ENCODE data around the gene NTSR1.

NTSR1 gene

DNA sequence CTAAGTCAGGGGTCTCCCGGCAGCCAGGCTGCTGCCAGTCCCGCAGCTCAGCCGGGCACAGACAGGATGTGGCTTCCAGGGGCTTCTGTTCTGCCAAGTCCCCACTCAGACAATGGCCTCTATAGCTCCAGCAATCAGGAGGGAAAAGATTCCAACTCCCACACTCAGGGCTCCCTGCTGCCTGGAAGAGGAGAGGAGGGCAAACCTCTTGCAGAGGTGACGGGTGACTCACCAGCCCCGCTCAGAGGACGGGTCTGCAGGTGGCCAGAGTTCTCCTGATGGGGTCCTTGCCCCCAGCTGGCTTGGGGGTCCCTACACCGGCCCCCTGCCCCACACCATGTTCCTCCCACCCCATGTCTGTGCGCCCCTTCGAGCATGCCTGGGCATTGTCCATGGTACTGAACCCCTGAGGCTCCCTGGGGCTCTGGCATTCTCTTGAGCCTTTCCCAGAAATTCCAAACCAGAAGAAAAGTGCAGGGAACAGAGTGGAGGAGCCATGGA is 32.6 kb downstream of the NTSR1 start:
- DNase-seq = no peak

DNA sequence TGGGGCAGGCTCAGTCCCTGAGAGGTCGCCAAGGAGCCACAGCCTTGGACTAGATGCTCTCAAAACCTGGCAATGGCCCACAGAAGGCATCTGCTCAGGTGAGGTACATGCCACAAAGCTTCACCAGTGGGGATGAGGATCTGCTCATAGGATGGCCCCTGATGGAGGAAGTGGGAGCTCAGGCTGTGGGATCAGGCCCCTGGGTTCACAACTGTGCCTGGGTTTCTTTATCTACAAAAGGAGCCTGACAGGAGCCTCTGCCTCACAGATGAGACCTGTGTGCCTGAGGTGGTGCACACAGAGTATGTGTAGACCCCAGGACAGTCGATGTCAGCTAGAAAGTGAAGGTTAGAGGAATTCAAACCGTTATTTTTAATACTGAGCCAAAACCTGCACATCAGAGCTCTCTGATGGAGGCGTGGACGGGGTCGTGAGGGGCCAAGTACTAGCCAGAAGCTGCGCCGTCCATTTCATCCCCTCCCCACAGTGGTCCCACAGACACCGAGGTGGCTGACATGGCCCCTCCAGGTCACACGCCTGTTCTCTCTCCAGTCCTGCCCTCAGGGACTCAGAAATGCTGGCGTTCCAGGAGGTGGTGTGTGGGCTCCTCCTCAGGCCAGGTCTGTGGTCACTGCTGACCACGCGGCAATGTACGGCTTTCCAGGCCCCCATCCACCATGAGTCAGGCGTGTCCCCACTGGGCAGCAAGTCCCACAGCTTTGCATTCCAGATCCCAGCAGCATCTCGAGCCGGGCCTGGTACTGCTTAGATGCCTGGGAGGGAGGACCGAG is 33.3 kb downstream of the NTSR1 start:
- DNase-seq = no peak

DNA sequence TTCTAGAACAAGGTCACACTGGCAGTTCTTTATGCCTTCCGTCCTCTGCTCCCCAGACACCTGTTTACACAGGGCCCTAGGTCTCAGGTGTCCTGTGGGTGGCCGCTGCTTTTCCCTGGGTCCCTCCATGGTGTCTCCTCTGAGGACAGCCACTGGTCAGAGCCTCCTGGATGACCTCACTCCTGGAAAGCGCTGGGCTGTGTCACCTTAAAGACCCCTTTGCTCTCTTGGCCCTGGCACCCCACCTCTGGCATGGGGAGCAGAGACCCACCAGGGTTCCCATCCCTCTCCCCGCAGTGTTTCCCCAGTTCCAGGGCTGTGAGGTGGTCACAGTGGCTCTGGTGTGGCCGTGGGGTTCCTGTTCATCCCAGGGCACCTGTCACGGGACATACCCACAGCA is 33.9 kb downstream of the NTSR1 start:
- DNase-seq = no peak

DNA sequence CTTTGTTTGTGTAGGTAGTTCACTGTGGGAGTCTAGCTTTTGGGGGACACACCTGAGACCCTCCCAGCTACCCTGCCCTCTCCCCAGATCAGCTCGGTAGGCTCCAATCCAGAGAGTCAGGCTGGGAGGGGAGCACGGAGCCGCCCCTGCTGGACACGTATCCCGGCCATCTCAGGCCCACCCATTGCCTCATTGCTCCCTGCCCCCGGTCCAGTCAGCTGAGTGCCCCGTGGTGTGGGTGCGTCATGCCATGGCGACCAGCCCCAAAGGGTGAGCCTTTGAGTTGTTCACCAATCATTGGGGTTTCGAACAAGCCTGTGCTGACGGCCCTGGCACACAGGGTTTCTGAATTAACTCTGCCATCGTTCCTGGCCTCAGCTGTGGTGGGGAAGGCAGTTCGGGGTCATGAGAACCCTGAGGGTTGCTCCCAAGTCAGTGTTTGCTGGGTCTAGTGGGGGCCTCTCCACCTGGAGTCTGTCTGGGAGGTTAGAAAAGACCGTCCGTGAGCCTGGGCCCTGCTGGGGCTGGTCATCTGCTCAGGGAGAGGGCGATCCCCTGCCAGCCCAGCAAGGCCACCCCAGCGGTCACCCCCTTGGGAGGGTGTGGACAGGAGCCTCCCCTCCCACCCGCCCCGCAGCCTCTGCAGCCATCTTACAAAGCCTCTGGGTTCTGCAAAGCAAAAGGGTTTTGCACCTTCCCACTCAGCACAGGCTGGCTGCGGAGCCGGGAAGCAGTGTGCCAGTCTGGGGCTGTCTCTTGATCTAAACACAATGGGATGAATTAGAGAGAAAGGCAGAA is 34.5 kb downstream of the NTSR1 start:
- no peak for DNase-seq

DNA sequence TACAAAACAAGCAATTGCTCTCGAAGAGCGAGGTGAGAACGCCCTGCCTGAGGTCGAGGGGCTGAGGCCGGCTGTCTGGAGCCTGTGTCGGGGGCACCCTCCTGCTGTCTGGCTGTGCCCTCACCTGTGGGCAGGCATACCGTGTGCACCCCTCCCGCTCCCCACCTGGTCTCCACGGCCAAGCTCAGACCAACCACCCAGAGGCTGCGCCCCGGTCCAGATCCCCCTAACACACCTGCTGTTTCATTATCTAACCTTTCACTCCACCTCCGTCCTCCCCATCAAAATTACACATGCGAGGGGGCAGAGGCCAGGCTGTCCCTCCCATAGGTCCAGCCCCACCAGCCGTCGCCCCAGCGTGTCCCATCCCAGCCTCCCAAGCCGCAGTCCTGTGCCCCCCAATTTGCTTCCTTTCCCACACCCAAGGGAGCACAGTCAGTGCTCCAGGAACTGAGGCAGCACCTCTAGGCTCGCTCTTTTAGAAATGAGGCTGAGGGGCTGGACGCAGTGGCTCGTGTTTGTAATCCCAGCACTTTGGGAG is 35.2 kb downstream of the NTSR1 start:
- no peak for DNase-seq

DNA sequence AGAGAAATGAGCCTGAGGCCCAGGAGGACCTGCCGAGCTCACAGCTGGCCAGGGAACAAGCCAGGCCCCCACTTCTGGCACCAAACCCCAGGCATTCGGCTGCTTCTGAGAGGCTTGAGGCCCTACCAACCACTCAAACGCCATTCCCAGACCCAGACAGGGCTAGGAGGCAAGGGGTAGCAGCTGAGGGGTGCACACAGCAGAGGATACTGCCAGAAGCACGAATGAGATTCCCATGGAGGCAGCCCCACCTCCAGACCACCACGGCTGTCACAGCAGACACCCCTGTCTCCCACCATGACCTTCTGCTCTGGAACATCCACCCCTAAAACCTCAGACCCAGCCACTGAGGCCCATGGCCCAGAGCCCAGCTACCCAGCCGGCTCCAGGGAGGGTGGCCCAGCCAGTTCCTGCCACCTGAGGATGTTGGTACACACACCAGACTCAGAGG is 36.1 kb downstream of the NTSR1 start:
- no peak for DNase-seq

DNA sequence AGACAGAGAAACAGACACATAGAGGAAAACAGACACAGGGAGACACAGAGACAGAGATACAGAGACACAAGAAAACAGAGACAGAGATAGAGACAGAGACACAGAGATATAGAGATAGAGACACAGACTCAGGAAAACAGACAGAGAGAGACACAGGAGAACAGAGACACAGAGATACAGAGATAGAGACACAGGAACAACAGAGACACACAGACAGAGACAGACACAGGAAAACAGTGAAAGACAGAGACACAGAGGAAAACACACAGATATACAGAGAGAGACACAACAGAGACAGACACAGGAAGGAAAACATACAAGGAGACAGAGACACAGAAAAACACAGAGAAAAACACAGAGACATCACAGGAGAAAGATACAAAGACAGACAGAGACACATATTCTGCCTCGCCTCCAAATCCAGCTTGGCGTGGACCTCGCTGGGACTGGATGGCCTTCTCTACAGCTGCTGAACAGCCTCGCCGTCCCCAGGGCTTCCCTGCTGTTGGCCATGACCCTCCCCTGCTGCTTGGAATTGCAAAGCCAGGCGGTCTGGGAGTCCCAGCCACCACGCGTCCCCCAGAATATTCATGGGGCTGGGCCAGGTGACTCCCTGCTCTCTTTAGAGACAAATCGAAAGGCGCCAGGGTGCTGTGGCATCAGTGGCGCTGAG is 36.8 kb downstream of the NTSR1 start:
- DNase-seq = no peak

DNA sequence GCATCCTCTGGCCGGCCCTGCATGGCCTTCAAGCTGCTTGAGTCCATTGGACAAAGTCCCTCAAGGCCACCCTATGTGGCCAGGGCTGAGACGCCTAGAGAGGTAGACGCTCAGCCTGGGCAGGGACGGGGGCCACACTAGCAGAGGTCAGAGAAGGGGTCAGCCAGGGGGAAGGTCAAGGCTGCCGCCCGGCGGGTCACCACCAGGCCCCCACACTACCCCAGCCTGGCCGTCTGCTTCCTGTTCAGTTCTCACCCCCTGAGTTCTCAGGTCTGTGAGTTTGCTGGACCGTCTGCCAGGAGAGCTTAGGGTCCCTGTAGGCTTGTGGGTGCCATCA is 37.3 kb downstream of the NTSR1 start:
- no peak for DNase-seq

DNA sequence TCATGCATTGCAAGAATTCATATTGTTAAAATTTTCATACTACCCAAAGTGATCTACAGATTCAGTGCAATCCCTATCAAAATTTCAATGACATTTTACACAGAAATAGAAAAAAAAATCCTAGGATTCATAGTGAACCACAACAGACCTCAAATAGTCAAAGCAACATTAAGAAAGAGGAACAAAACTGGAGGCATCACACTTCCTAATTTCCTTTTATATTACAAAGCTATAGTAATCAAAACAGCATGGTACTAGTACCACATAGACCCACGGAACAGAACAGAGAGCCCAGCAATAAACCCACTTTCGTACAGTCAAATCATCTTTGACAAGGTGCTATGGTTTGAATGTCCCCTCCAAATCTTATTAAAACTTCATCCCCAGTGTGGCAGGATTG is 39.7 kb downstream of the NTSR1 start:
- no peak for DNase-seq

DNA sequence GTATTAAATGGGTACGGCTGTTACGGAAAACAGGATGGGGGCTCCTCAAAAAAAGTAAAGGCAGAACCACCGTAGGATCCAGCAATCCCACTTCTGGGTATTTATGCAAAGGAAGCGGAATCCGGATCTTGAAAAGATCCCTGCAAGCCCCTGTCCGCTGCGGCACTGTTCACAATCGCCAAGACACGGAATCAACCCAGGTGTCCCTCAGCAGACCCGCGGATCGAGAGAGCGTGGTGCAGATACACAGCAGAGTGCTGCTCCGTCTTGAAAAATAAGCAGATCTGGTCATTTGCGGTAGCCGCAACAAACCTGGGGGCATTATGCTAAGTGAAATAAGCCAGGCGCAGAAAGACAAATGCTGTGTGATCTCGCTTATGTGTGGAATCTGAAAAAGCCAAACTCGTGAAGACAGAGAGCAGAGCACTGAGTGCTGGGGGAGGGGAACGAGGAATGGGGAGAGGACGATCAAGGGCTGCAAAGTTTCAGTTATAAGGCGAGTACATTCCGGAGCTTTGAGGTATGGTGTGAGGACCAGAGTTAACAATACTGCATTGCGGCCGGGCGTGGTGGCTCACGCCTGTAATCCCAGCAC is 41.3 kb downstream of the NTSR1 start:
- no peak for DNase-seq

DNA sequence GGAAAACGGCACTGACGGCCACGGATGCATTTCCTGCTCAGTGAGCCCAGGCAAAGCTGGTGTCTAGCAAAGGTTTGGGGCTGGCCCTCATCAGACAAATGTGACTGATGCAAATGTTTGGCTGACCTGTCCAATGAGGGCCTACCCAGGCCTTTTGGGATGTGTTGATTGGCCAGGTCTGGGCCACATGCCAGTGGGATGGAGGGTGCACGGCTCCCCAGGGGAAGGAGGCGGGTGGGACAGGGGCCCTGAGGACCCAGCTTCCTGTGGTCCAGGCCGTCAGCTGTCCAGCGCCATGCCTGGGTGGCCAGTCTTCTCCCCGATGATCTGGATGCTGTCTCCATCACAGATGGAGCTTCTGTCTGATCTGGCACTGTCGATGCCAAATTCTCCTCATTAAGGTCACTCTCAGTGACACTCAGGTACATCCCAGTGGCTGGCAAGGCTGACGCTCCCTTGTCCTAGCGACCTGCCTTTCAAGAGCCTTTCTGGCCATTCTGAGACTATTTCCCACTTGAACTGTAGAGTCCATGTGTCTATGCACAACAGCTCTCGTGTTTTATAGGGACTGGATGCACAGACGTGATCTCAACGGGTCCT is 43.0 kb downstream of the NTSR1 start:
- no peak for DNase-seq

DNA sequence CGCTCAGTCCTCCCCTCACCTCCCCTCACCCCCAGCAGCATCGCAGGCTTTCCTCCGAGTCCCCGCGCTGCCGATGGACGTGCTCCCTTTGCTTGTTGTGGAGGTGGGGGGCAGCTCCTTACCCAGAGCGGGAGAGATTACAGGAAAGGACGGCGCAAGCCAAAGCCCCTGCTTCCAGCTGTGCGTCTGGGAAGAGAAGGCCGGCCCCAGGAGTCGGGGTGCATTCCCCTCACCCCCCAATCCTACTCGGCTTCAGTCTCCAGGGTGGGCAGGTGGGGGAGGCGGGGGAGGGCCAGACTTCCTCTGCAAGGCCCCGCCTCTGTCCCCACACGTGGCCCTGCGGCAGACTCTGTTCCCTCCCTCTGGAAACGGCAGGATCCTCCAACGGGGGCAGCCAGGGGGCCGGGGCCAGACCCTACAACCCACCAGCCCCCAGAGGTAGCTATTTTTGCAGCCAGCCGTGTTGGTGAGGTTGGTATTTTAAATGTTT is 43.6 kb downstream of the NTSR1 start:
- no peak for DNase-seq

DNA sequence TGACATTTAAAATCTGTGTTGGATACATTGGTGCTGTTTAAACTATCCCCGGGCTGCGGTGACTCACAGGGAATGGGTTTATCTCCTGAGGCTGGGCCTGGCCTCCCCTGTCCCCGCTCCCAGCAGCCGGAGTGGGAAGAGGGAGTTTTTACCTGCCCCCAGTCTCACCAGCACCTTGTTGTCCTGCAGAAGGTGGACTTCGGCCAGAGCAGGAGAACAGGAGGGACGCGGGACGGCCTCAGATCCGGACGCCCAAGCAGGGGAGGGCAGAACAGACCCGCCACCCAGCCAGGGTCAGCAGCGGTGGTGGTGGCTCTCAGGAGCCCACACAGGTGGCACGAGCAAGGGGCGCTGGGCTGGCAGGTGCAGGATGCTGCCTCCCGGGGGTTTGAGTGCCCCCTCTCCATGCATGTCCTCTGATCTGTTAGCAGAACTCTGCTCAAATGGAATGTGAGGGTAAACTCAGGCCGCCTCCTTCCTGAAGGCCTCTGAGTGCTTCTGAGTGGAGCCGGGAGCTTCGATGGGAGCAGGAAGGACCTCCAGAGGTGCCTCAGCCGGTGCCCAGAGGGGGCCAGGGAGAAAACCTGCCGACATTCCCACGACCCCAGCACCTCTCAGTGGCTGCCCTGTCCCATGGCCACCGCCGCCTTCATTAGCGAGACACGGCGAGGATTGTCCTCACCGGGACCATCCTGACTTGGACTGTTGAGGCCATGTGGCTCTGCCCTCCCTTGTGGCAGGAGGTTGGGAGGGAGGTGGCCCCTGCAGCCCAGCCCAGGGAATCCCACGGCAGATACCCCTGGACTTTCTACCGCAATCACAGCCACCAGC is 44.2 kb downstream of the NTSR1 start:
- no peak for DNase-seq

DNA sequence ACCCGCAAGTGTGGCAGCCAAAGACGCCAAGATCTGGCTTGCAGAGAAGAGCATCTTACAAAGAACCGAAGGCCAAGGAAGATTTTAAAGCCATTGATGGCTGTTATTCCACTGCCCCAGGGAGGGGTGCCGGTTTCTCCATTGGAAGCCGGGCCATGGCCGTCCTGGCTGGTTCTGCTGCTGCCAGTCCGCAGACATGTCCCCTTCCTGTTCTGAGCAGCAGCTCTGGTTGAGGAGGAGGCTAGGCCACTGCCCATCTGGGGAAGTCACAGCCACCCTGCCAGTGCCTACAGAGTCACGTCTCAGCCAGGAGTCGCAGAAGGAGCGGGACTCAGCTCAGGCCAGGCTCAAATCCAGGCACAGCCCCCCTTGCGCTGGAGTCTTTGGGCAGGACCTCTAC is 45.0 kb downstream of the NTSR1 start:
- DNase-seq = no peak

DNA sequence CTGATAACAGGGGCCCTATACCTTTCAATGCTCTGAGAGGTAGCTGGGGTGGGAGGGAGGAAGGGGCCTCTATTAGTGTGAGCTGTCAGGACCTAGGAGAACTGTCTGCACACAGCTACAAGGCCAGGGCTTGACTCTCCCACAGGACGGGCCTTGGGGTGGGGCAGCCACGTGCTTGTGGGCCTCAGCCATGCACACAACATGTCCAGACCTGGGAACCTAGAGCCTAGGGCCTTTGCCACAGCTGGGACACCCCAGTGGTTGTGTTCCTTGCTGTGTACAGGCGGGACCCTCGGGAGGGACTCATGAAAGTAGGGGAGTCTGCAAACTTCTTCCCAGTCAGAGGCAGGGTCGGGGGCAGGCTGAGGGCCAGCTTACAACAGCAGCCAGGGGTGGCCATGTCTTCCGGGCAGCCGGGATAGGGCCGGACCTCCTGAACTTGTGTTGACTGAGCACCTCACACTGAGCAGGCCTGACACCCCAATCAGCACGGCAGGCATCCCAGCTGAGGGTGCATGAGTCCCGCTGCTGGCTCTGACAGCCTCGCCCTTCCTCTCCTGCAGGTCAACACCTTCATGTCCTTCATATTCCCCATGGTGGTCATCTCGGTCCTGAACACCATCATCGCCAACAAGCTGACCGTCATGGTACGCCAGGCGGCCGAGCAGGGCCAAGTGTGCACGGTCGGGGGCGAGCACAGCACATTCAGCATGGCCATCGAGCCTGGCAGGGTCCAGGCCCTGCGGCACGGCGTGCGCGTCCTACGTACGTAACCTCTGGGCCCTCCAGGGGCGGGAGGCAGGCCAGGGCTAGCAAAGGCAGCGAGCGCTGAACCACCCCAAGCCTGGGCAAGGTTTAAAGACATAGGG is 45.7 kb downstream of the NTSR1 start:
- no peak for DNase-seq

DNA sequence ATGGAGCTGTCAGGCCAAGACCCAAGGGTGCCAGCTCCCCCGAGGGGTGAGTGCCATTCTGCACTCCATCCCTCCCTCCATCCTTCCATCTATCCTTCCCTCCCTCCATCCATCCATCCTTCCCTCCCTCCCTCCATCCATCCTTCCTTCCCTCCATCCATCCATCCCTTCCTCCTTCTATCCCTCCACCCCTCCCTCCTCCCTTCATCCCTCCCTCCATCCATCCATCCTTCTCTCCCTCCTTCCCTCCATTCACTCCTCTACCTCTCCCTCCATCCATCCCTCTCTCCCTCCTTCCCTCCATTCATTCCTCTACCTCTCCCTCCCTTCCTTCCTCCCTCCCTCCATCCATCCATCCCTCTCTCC is 46.3 kb downstream of the NTSR1 start:
- no peak for DNase-seq

DNA sequence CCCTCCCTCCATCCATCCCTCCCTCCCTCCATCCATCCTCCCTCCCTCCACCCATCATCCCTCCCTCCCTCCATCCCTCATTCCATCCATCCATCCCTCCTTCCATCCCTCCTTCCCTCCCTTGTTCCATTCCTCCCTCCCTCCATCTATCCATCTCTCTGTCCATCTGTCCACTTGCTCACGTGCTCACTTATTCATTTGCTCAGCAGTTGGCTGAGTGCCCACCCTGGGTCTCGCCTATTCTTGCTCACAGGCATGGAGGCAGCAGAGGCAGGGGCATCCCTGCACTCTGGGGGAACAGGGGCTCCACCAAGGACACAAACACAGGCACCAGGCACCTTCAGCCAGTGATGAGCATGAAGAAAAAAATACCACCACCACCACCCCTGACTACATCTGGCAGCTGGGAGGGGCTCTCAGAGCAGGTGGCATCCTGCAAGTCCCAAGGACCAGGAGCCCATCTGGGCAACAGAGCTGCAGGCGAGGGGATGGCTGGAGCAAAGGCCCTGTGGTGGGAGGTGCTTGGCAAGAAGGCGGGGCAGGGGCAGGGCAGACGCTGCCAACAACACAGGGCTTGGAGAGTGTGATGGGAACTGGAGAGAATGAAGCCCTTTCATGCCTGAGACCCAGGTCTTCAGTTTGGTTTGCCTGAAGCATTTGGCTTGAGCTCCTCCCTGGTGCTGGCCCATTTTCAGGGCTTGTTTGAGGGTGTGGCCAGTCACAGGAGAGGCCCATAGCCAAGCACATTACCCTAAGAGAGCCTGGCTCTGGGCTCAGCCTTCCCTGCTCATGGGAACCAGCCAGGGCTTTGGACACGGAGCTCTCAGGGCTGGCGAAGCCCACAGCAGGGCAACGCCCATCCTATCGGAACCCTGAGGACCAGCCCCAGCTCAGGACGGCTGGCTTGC is 47.4 kb downstream of the NTSR1 start:
- DNase-seq = no peak

DNA sequence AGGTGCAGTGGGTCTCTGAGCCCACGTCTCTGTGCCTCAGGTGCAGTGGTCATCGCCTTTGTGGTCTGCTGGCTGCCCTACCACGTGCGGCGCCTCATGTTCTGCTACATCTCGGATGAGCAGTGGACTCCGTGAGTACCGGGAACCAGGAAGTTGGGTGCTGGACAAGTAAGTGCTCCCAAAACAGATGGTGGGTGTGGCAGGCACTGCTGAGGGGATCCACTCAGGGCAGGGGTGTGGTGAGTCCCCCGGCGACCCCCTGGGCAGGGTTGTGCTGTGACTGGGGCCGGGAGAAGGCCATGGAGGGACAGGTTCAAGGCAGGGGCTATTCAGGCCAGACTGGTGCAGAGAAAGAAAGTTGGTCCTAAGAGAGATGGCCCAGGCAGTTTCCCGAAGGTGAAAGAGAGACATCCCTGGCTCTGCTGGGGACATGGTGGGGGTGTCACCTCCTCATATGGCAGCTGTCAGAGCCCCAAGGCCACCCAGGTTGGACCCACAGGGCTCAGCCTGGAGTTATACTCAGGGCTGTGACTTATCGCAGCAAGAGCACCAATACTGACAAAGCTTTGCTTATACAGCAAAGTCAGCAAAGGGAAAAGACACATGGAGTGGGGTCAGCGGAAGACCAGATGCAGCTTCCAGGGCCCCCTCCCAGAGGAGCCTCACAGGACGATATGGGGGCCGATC is 49.7 kb downstream of the NTSR1 start:
- DNase-seq = no peak

DNA sequence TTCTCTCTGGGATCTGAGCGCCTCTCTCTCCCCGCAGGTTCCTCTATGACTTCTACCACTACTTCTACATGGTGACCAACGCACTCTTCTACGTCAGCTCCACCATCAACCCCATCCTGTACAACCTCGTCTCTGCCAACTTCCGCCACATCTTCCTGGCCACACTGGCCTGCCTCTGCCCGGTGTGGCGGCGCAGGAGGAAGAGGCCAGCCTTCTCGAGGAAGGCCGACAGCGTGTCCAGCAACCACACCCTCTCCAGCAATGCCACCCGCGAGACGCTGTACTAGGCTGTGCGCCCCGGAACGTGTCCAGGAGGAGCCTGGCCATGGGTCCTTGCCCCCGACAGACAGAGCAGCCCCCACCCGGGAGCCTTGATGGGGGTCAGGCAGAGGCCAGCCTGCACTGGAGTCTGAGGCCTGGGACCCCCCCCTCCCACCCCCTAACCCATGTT is 51.4 kb downstream of the NTSR1 start:
- no peak for DNase-seq

Measured in NK-92 treated with Interleukin-12 subunit alpha and Interleukin-12 subunit beta, amount 100 ng/mL, for 24 hours (cell line).